Activated CD4-positive, alpha-beta memory T cell treated with anti-CD3 and anti-CD28 coated beads, Interleukin-2, amount 10 ng/mL, durations not matched to agents 7 days and 5 days (primary cell): Measurements from ENCODE around the gene MYRF. TPM values are rescaled to one million over a fixed set of nuclear protein-coding genes. Genes with fewer than 3 reads are reported as not detected.

Source experiments
- total RNA-seq, 2 experiments: library from RNA; stranded (reverse); gene quantifications; one replicate each; pipeline ENCODE4 v1.2.3, GENCODE V29; 2021

Gene MYRF
- total RNA-seq, 2 experiments from 2014 or later, result 4.6 to 4.9 TPM

Other genes starting within 250 kb of the MYRF start
- gene LRRC10B, start 243.9 kb upstream of the MYRF start, total RNA-seq, result under 1 TPM in 1 of 2 experiments, not detected in 1; 0.13 TPM
- gene SYT7, start 171.6 kb upstream of the MYRF start, total RNA-seq, result not detected
- under 1 TPM; 0.10 to 0.13 TPM for gene DAGLA, start 72.2 kb upstream of the MYRF start, total RNA-seq
- 100 to 1,000 TPM; 192 to 196 TPM for gene TMEM258, start 40.0 kb downstream of the MYRF start, total RNA-seq
- 100 to 1,000 TPM; 104 to 105 TPM for gene FEN1, start 40.3 kb downstream of the MYRF start, total RNA-seq
- 10 to 100 TPM; 63.6 to 68.2 TPM for gene FADS1, start 64.4 kb downstream of the MYRF start, total RNA-seq
- 100 to 1,000 TPM; 251 to 253 TPM for gene FADS2, start 75.7 kb downstream of the MYRF start, total RNA-seq
- gene FADS3, start 138.9 kb downstream of the MYRF start, total RNA-seq, result 1 to 10 TPM; 5.2 to 5.4 TPM
- not detected for gene RAB3IL1, start 164.9 kb downstream of the MYRF start, total RNA-seq
- gene BEST1, start 197.7 kb downstream of the MYRF start, total RNA-seq, result under 1 TPM; 0.25 to 0.30 TPM
- 1,000 to 10,000 TPM; 1,164 to 1,189 TPM for gene FTH1, start 215.0 kb downstream of the MYRF start, total RNA-seq